Vagina (tissue), 2 donors: ENCODE data around the gene UNC13B. TPM values are rescaled to one million over a fixed set of nuclear protein-coding genes. Genes with fewer than 3 reads are reported as not detected.

Source experiments
- DNase-seq, 2 donors: peaks; one replicate each; pipeline ENCODE4 v3.0.0-alpha.2; 2017; ENCODE audit errors: extremely low spot score in 2 of 2
- H3K27ac ChIP-seq: fragments of 200-600 bp; sonication (generic); one replicate; pipeline ENCODE4 v1.5.1; 2019
- H3K27me3 ChIP-seq: fragments of 200-600 bp; sonication (generic); one replicate; pipeline ENCODE4 v1.5.1; 2019
- H3K36me3 ChIP-seq, 2 donors: fragments of 200-600 bp; sonication (generic); one replicate each; pipeline ENCODE4 v1.5.1; 2017 to 2019
- H3K4me1 ChIP-seq: fragments of 200-600 bp; sonication (generic); one replicate; pipeline ENCODE4 v1.5.1; 2019
- H3K4me3 ChIP-seq, 2 donors: fragments of 200-600 bp; sonication (generic); 1 replicate in 1 of 2; 2 replicates in 1 of 2; pipeline ENCODE4 v1.5.1; 2016 to 2019
- H3K9me3 ChIP-seq: fragments of 200-600 bp; sonication (generic); one replicate; pipeline ENCODE4 v1.5.1; 2019
- CTCF ChIP-seq, 3 experiments: fragments of 450-650 bp in 2 of 3; fragments of 200-600 bp in 1 of 3; sonication (generic) in 1 of 3; IDR thresholded peaks; one replicate each; pipeline ENCODE4 v1.5.1; 2017 to 2019; ENCODE audit warnings: antibody characterized with exemption in 3 of 3, mild to moderate bottlenecking in 2 of 3, moderate library complexity in 2 of 3
- POLR2A ChIP-seq, 2 donors: fragments of 450-650 bp; IDR thresholded peaks; one replicate each; pipeline ENCODE4 v1.6.1; 2017; ENCODE audit warnings: antibody characterized with exemption in 2 of 2, mild to moderate bottlenecking in 2 of 2, moderate library complexity in 2 of 2
- POLR2AphosphoS5 ChIP-seq, 2 donors: sonication (generic); formaldehyde crosslinking; IDR thresholded peaks; one replicate each; pipeline ENCODE4 v1.9.0; 2017; ENCODE audit warnings: antibody characterized with exemption in 2 of 2, mild to moderate bottlenecking in 2 of 2, low read depth in 1 of 2; ENCODE audit not compliant: insufficient read depth in 1 of 2
- intact Hi-C: fragments of 100-400 bp; cut with DNase I; formaldehyde crosslinking; loops from one replicate; pipeline ENCODE4 v1.15.1; 2023
- total RNA-seq: library from RNA; depleted of rRNA; stranded (reverse); fragments of >200 nt; gene quantifications from one replicate; pipeline ENCODE4 v1.2.3, GENCODE V29; 2016

UNC13B gene
- total RNA-seq, 1 donor from 2014 or later: 20.4 TPM

- H3K36me3 ChIP-seq: no peaks in the 10 kb centered on the region
- H3K27ac ChIP-seq: no peak overlapping the region
- TF ChIP-seq POLR2AphosphoS5 (IDR thresholded peaks at IDR 0.05; ENCODE audit: insufficient read depth in 1 of 2, low read depth in 1 of 2): no peak
- TF ChIP-seq POLR2A (IDR thresholded peaks at IDR 0.05): no peak
- TF ChIP-seq CTCF (IDR thresholded peaks at IDR 0.05): no peak
- DNase-seq: no peak
- no peaks in the 10 kb centered on the region for H3K4me1 ChIP-seq
- no peaks in the 10 kb centered on the region for H3K27me3 ChIP-seq
- intact Hi-C loops: no loop called here
- H3K4me3 ChIP-seq: no peak overlapping the region
- H3K9me3 ChIP-seq: peaks cover 4% of the 10 kb centered on the region
Measured at GRCh38 chr9:35190203-35190602, 28.4 kb downstream of the UNC13B start.

- no peak overlapping the region for H3K4me3 ChIP-seq
- peaks cover 4% of the 10 kb centered on the region for H3K9me3 ChIP-seq
- intact Hi-C loops: no loop called here
- H3K4me1 ChIP-seq: no peaks in the 10 kb centered on the region
- H3K27me3 ChIP-seq: no peaks in the 10 kb centered on the region
- TF ChIP-seq POLR2A (IDR thresholded peaks at IDR 0.05) (no peak), POLR2AphosphoS5 (IDR thresholded peaks at IDR 0.05; ENCODE audit: insufficient read depth in 1 of 2, low read depth in 1 of 2) (no peak), CTCF (IDR thresholded peaks at IDR 0.05) (no peak)
- DNase-seq: no peak
- H3K27ac ChIP-seq: no peak overlapping the region
- H3K36me3 ChIP-seq: no peaks in the 10 kb centered on the region
Measured at GRCh38 chr9:35191105-35191504, 29.3 kb downstream of the UNC13B start.

GRCh38 chr9:35193762-35194161, 32.0 kb downstream of the UNC13B start:
- Histone ChIP-seq H3K9me3 (peaks cover 4% of the 10 kb centered on the region), H3K4me3 (no peak overlapping the region), H3K36me3 (no peaks in the 10 kb centered on the region), H3K27me3 (no peaks in the 10 kb centered on the region), H3K4me1 (no peaks in the 10 kb centered on the region), H3K27ac (no peak overlapping the region)
- no peak for DNase-seq
- intact Hi-C loops: no loop called here
- TF ChIP-seq POLR2AphosphoS5 (IDR thresholded peaks at IDR 0.05; ENCODE audit: insufficient read depth in 1 of 2, low read depth in 1 of 2): no peak
- TF ChIP-seq CTCF (IDR thresholded peaks at IDR 0.05): no peak

GRCh38 chr9:35195683-35196082, 33.9 kb downstream of the UNC13B start:
- Histone ChIP-seq H3K4me1 (no peaks in the 10 kb centered on the region), H3K27me3 (no peaks in the 10 kb centered on the region), H3K27ac (no peak overlapping the region), H3K9me3 (peaks cover 4% of the 10 kb centered on the region), H3K4me3 (no peak overlapping the region), H3K36me3 (no peaks in the 10 kb centered on the region)
- no peak for DNase-seq
- no peak for TF ChIP-seq POLR2AphosphoS5 (IDR thresholded peaks at IDR 0.05; ENCODE audit: insufficient read depth in 1 of 2, low read depth in 1 of 2)
- intact Hi-C loops: no loop called here

- no peak for DNase-seq
- H3K27ac ChIP-seq: no peak overlapping the region
- no peaks in the 10 kb centered on the region for H3K36me3 ChIP-seq
- H3K4me1 ChIP-seq: no peaks in the 10 kb centered on the region
- H3K9me3 ChIP-seq: peaks cover under 1% of the 10 kb centered on the region
- TF ChIP-seq POLR2A (IDR thresholded peaks at IDR 0.05): no peak
- no peak for TF ChIP-seq CTCF (IDR thresholded peaks at IDR 0.05)
- H3K27me3 ChIP-seq: no peaks in the 10 kb centered on the region
- intact Hi-C loops: no loop called here
- no peak overlapping the region for H3K4me3 ChIP-seq
Measured at GRCh38 chr9:35198191-35198590, 36.4 kb downstream of the UNC13B start.

- H3K4me1 ChIP-seq: no peaks in the 10 kb centered on the region
- H3K27ac ChIP-seq: no peak overlapping the region
- intact Hi-C loops: no loop called here
- no peak for DNase-seq
- peaks cover 0 to 10% of the 10 kb centered on the region in 2 donors for H3K36me3 ChIP-seq
- no peak overlapping the region for H3K4me3 ChIP-seq
- no peaks in the 10 kb centered on the region for H3K27me3 ChIP-seq
- H3K9me3 ChIP-seq: peaks cover 11% of the 10 kb centered on the region
- TF ChIP-seq POLR2A (IDR thresholded peaks at IDR 0.05) (no peak), CTCF (IDR thresholded peaks at IDR 0.05) (no peak), POLR2AphosphoS5 (IDR thresholded peaks at IDR 0.05; ENCODE audit: insufficient read depth in 1 of 2, low read depth in 1 of 2) (no peak)
Measured at GRCh38 chr9:35203528-35203927, 41.7 kb downstream of the UNC13B start.
